DMS 273 (cell line): ENCODE results near the gene VWA8.

Experiments
- DNase-seq: peaks from one replicate; lab custom pipeline; 2025; ENCODE audit not compliant: unreplicated experiment; lab: John Stamatoyannopoulos, UW

Gene VWA8

GRCh38 chr13:41960637-41961465, at the start of gene VWA8:
Gene VWA8, minus strand, starts transcription at chr13:41961109. Its CDS starts 94 bp downstream, at chr13:41961015.
- peak; percentile 89 for DNase-seq

DNA sequence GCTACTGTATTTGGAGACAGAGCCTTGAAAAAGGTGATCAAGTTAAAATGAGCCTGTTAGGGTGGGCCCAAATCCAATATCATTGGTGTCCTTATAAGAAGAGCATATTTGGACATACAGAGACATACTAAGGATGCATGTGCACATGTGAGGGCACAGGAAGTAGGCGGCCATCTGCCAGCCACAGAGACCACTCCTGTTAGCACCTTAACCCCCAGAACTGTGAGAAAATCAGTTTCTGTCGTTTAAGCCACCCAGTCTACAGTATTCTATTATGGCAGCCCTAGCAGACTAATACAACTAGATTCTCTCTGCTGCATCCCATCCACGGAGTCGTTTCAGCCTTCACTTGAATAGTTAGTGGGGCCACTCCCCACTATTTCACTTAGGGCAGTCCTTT, 48.1 kb upstream of the VWA8 start:
- no peak for DNase-seq

GRCh38 chr13:42007844-42008243, 46.9 kb upstream of the VWA8 start:
- no peak for DNase-seq

GRCh38 chr13:42002066-42002465, 41.2 kb upstream of the VWA8 start:
- no peak for DNase-seq

- no peak for DNase-seq
Observed at GRCh38 chr13:42001580-42001979, 40.7 kb upstream of the VWA8 start.

GRCh38 chr13:42000846-42001245, 39.9 kb upstream of the VWA8 start:
- DNase-seq = no peak

- DNase-seq = no peak
Observed at GRCh38 chr13:41997396-41997795, 36.5 kb upstream of the VWA8 start.

- DNase-seq = no peak
Observed at GRCh38 chr13:41995946-41996345, 35.0 kb upstream of the VWA8 start.

- DNase-seq = no peak
Observed at GRCh38 chr13:41995336-41995735, 34.4 kb upstream of the VWA8 start.

- DNase-seq = no peak
Observed at GRCh38 chr13:41994696-41995095, 33.8 kb upstream of the VWA8 start.

DNA sequence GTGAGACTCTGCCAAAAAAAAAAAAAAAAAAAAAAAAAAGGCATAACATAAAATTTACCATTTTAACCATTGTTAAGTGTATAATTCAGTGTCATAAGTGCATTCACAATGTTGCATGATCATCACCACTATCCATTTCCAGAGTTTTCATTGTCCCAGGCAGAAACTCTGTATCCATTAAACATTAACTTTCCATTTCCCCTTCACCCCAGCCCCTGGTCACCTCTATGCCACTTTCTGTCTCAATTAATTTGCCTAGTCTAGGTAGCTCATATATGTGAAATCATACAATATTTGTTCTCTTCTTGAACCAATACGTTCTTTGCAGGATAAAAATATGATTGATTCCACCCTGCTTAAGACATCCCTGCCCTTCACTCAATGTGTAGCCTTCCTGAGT, 31.0 kb upstream of the VWA8 start:
- no peak for DNase-seq

DNA sequence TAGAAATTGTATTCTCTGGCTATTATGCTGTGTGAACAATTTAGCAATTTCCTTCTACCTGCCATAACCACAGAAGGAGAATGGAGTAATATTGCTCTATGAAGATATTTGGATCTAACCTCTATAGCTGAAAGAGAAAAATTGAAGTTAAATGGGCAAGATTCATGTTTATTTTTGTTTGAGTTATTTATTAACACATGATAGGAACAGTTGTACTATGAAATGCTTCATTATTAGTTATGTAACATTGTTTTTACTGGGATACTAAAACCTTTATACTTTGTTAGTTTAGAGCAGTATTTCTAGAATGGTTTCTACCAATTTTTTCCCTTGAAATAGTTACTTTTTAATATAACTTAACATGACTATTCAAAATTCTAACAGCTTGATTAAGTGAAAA, 27.3 kb upstream of the VWA8 start:
- DNase-seq = no peak

DNA sequence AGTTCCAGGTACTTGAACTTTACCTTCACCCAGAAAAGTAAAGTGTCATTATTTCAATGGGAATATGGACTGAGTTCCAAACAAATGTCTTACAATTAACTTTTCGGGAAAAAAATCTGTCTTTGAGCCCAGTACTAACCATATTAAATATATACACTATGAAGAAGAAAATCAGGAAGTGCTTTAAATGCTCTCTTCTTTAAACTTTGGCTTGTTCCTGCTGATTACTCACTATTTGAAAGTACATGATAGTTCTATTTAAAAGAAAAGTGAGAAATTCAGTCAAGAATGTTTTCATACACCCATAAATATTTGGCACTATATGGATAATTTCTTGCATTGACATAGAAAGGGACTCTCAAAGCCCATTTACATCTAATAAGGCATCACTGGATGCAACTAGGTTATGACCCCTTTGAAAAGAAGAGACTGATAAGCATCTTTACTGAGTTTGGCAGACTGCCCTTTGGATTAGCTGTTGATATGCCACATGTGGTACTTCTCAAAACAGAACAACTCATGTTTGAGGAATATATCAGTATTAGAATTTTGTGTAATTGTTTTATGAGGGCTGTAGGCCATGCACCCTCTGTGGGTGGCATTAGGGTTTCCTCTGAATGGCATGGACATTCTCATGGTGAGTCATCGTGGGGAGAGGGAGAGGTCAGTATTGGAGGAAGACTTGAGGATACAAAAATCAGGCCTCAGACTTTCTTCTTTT, 25.0 kb upstream of the VWA8 start:
- DNase-seq = peak; percentile 12

DNA sequence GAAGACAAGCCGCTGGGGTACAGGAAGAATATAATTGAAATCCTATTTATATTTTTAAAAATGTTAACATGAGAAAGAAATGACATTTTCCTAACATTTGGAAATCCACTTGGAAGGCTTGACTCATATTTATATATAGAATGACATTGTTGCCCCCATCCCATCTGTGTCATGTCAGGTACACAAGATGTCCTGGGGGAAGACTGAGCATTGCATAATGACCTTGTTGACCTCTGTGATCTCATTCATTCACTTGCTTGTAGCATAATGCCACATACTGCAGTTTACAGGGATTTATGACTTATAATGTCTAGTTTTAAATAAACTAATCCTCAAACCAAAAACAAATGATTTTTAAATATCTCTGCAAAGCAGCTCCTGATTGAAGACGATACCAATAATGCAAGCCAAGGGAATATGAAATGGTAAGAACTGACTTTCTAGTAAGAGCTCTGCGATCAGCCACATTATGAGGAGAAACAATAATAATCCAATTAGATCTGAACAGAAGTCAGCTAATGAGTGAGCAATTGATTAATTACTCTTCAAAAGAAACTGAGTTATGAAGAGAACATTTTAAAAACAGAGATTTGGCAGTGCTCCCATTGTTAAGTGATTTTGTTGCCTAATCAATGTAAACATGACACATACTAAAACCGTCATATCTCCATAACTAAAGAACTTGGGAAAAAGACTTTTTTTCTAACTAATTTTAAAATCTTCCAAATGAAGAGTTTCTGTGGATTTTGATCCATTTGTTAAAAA, 21.2 kb upstream of the VWA8 start:
- no peak for DNase-seq

GRCh38 chr13:41978007-41978406, 17.1 kb upstream of the VWA8 start:
- DNase-seq = no peak

DNA sequence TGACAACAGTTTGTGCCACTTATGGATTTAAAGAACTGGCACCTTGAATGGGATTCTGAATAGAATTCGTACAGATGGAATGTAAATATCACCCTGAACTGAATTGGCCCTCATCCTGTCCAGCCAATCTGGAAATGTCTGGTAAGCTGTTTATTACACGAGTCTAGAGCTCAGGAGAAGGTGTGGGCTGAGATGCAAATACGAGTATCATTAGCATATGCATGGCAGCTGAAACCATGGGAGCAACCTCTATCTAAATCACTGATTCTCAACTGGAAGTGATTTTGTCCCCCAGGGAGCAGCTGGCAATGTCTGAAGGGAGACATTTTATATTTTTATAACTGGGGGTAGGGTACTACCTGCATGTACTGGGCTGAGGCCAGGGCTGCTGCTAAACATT, 15.6 kb upstream of the VWA8 start:
- DNase-seq = peak; percentile 11

- DNase-seq = no peak
Observed at GRCh38 chr13:41974262-41974900, 13.5 kb upstream of the VWA8 start.

DNA sequence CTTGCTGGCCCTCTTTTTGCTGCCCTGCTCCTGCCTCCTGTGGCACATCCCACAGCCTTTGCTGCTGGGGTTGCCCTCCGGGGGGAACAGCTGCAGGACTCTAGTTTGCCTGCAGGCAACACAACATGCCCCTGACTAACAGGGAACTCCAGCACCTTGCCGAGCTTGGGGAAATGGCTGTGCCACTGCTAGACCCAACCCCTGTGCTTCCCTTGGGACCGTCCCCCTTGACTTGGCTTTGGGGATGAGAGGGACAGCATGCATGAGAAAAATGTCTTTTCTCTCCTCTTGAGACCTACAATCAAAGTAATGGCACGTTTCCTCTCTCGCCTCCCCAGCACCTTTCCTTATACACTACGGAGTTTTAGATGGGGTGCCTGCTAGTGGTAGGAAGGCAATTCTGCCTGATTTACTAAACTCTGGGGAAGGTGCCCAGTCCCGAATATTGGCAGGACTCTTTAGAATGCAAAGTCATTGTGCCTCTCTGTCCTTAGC, 12.4 kb upstream of the VWA8 start:
- no peak for DNase-seq

GRCh38 chr13:41971848-41972247, 10.9 kb upstream of the VWA8 start:
- DNase-seq = no peak

GRCh38 chr13:41970918-41971317, 10.0 kb upstream of the VWA8 start:
- DNase-seq = no peak

- no peak for DNase-seq
Observed at GRCh38 chr13:41970022-41970421, 9.1 kb upstream of the VWA8 start.
